Activated naive CD4-positive, alpha-beta T cell treated with anti-CD3 and anti-CD28 coated beads, Interleukin-2, amount 50 U/mL, for 16 hours (primary cell): ENCODE measurements around the gene C12orf43.
"Not testable (repeated sequence)": the region's sequence is repeated elsewhere in the genome, so short reads cannot be mapped to it uniquely, and the experiment has no call there.

Source experiments
- DNase-seq: peaks from one replicate; pipeline ENCODE4 v3.0.0-alpha.2; 2020

The C12orf43 gene, protein sequence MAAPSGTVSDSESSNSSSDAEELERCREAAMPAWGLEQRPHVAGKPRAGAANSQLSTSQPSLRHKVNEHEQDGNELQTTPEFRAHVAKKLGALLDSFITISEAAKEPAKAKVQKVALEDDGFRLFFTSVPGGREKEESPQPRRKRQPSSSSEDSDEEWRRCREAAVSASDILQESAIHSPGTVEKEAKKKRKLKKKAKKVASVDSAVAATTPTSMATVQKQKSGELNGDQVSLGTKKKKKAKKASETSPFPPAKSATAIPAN

GRCh38 chr12:121015825-121016766 lies at the start of gene C12orf43:
Gene C12orf43 (minus strand): TSS chr12:121016487. CDS start chr12:121016474, 13 bp downstream.
- DNase-seq = peak; percentile 91

DNA sequence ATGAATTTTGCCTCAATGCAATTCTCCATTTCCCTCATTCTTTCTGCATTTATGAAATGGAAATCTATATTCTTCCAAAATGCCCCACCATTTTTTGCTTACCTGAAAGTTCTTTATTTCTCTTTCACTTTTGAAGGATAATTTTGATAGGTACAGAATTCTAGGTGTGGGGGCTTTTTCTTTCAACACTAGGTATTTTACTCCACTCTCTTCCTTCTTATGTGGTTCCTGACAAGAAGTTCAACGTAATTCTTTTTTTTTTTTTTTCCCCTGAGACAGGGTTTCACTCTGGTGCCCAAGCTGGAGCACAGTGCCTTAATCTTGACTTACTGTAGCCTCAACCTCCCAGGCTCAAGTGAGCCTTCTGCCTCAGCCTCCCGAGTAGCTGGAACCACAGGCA lies 49.1 kb upstream of the C12orf43 start:
- DNase-seq = no peak

GRCh38 chr12:121064586-121064985 lies 48.3 kb upstream of the C12orf43 start:
- not testable (repeated sequence) for DNase-seq

- DNase-seq = no peak
Measured at GRCh38 chr12:121064116-121064515, 47.8 kb upstream of the C12orf43 start.

DNA sequence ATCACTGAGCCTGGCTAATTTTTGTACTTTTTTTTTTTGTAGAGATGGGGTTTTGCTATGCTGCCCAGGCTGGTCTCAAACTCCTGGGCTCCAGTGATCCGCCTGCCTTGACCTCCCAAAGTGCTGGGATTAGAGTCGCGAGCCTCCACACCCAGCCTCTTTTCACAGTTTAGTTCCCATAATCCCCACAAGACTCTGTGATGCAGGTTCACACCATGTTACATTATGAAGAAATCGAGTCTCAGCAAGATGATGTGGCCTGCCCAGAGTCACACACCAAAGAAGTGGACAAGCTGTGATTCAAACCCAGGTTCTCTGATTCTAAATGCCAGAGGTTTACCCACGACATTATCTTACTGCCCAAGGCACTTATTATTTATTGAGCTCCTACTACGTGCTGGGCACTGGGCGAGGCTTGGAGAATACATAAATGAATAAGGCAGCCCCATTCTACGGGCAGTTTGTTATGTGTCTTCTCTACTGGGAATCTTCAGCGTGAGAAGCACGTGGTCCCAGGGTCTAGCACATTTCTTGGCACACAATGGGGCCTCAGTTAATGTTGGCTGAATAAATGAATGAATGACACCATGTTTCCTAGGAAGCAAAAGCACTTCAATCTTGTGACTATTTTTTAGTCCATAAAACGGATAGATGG lies 46.2 kb upstream of the C12orf43 start:
- DNase-seq = no peak

GRCh38 chr12:121061831-121062230 lies 45.5 kb upstream of the C12orf43 start:
- DNase-seq = no peak

GRCh38 chr12:121060149-121061001 lies 44.1 kb upstream of the C12orf43 start:
- DNase-seq = peak; percentile 54

DNA sequence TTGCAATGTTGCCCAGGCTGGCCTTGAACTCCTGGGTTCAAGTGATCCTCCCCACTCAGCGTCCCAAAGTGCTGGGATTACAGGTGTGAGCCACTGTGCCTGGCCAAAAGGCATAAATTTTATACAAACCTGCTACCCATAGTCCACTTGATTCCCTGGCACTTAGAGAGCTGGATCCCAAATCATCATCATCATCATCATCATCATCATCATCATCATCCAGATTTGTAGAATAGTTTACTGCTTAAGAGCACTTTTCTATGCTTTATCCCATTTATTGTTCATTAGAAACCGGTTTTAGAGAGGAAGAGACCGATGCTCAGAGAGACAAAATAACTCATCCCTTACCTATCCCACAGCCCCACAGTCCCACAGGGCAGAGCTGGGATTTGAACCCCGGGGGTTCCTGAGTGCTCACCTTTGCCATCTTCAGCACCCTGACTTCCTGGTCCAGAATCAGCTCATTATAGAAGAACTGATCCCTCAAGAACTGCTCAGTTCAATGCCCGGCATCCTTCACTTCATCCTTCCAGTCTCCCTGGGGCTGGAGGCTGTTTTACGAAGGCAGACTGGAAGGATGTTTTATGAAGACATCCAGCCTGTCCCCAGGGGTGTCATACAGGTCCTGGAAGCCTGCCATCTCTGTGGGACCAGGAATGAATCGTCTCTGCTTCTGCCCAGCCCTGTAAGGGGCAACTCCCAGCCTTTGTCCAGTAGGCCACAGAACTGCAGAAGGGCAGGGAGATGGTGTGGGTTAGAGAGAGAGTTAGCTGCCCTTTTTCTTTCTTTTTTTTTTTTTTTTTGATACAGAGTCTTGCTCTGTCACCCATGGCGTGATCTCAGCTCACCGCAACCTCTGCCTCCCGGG lies 43.0 kb upstream of the C12orf43 start:
- DNase-seq = no peak

- no peak for DNase-seq
Measured at GRCh38 chr12:121057794-121058193, 41.5 kb upstream of the C12orf43 start.

GRCh38 chr12:121053706-121054105 lies 37.4 kb upstream of the C12orf43 start:
- DNase-seq = no peak

- no peak for DNase-seq
Measured at GRCh38 chr12:121050725-121051124, 34.4 kb upstream of the C12orf43 start.

DNA sequence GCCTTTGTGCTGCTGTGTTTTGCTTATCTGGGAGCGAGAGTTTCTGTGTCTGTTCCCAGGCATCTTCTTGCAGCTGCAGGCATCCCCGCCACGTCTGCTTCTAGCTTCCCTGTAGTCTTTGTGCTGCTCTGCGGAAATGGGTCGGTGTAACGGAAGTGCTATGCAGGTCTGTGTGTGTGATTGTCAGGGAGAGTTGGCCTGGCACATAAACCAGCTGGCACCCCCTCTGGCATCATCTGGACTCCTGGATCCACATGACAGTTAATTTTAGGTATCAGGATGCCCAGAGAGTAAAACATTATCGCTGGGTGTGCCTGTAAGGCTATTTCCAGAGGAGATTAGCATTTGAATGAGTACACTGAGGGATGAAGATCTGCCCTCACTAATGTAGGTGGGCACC lies 32.2 kb upstream of the C12orf43 start:
- DNase-seq = no peak

- DNase-seq = not testable (repeated sequence)
Measured at GRCh38 chr12:121047400-121047799, 31.1 kb upstream of the C12orf43 start.

GRCh38 chr12:121043067-121043466 lies 26.8 kb upstream of the C12orf43 start:
- DNase-seq = no peak

- peak; percentile 19 for DNase-seq
Measured at GRCh38 chr12:121038861-121039668, 22.8 kb upstream of the C12orf43 start, which contains the start of gene OASL. Gene OASL (minus strand): TSS chr12:121039246. CDS start chr12:121038971, 275 bp downstream.

- DNase-seq = peak; percentile 52
Measured at GRCh38 chr12:121036810-121037326, 20.6 kb upstream of the C12orf43 start.

- no peak for DNase-seq
Measured at GRCh38 chr12:121034616-121035305, 18.5 kb upstream of the C12orf43 start.

- peak; percentile 64 for DNase-seq
Measured at GRCh38 chr12:121033625-121034349, 17.5 kb upstream of the C12orf43 start.
